GM21390 (cell line): ENCODE measurements around the gene PTGIS.

Source experiments
- ATAC-seq: cut with Tn5 transposase; IDR thresholded peaks from one replicate; pipeline ENCODE4 v1.9.1; 2021; ENCODE audit not compliant: unreplicated experiment

The PTGIS gene

GRCh38 chr20:49475292-49476015 is 92.5 kb downstream of the PTGIS start:
- no peak for ATAC-seq

GRCh38 chr20:49471397-49471796 is 96.5 kb downstream of the PTGIS start:
- ATAC-seq = no peak

GRCh38 chr20:49470922-49471321 is 97.0 kb downstream of the PTGIS start:
- no peak for ATAC-seq

- ATAC-seq = no peak
Observed at GRCh38 chr20:49469060-49469459, 98.9 kb downstream of the PTGIS start.

GRCh38 chr20:49468412-49468811 is 99.5 kb downstream of the PTGIS start:
- ATAC-seq = no peak

GRCh38 chr20:49466114-49466912 is 101.6 kb downstream of the PTGIS start:
- no peak for ATAC-seq

- no peak for ATAC-seq
Observed at GRCh38 chr20:49464556-49464955, 103.4 kb downstream of the PTGIS start.

GRCh38 chr20:49462626-49463025 is 105.3 kb downstream of the PTGIS start:
- ATAC-seq = no peak

- no peak for ATAC-seq
Observed at GRCh38 chr20:49461894-49462620, 105.9 kb downstream of the PTGIS start.

- ATAC-seq = no peak
Observed at GRCh38 chr20:49460916-49461315, 107.0 kb downstream of the PTGIS start.

- ATAC-seq = no peak
Observed at GRCh38 chr20:49460131-49460530, 107.8 kb downstream of the PTGIS start.

GRCh38 chr20:49459684-49460083 is 108.3 kb downstream of the PTGIS start:
- ATAC-seq = no peak

- no peak for ATAC-seq
Observed at GRCh38 chr20:49457444-49457843, 110.5 kb downstream of the PTGIS start.

- no peak for ATAC-seq
Observed at GRCh38 chr20:49456646-49457045, 111.3 kb downstream of the PTGIS start.

GRCh38 chr20:49455691-49456090 is 112.2 kb downstream of the PTGIS start:
- ATAC-seq = no peak
